GM19372 (cell line): ENCODE results near the gene SLC50A1.

ENCODE experiments used
- ATAC-seq: cut with Tn5 transposase; IDR thresholded peaks from one replicate; pipeline ENCODE4 v1.9.1; 2021; ENCODE audit warnings: mild to moderate bottlenecking, low read depth, moderate library complexity; ENCODE audit not compliant: unreplicated experiment

Gene SLC50A1

GRCh38 chr1:155135415-155136028 is at the start of gene SLC50A1:
SLC50A1 (plus strand) TSS chr1:155135852; CDS start chr1:155135912, 60 bp downstream.
- peak; percentile 61 for ATAC-seq

- ATAC-seq = no peak
Measured at GRCh38 chr1:155086128-155086741, 49.4 kb upstream of the SLC50A1 start.

- no peak for ATAC-seq
Measured at GRCh38 chr1:155086856-155087535, 48.7 kb upstream of the SLC50A1 start.

GRCh38 chr1:155091071-155092051 is 44.3 kb upstream of the SLC50A1 start:
- ATAC-seq = no peak

GRCh38 chr1:155092131-155092530 is 43.5 kb upstream of the SLC50A1 start:
- no peak for ATAC-seq

GRCh38 chr1:155092641-155093040 is 43.0 kb upstream of the SLC50A1 start:
- ATAC-seq = no peak

GRCh38 chr1:155093911-155094621 is 41.6 kb upstream of the SLC50A1 start:
- ATAC-seq = no peak

GRCh38 chr1:155094622-155094948 is 41.1 kb upstream of the SLC50A1 start:
- ATAC-seq = no peak

- no peak for ATAC-seq
Measured at GRCh38 chr1:155099331-155099730, 36.3 kb upstream of the SLC50A1 start.

GRCh38 chr1:155103325-155103724 is 32.3 kb upstream of the SLC50A1 start:
- no peak for ATAC-seq

GRCh38 chr1:155104605-155105534 is 30.8 kb upstream of the SLC50A1 start:
- ATAC-seq = no peak

GRCh38 chr1:155105604-155106011 is 30.0 kb upstream of the SLC50A1 start:
- no peak for ATAC-seq

- ATAC-seq = no peak
Measured at GRCh38 chr1:155106862-155107261, 28.8 kb upstream of the SLC50A1 start.

GRCh38 chr1:155107309-155108264 is 28.1 kb upstream of the SLC50A1 start:
- no peak for ATAC-seq

- no peak for ATAC-seq
Measured at GRCh38 chr1:155108296-155108695, 27.4 kb upstream of the SLC50A1 start.

GRCh38 chr1:155110381-155110780 is 25.3 kb upstream of the SLC50A1 start:
- no peak for ATAC-seq

GRCh38 chr1:155110826-155111225 is 24.8 kb upstream of the SLC50A1 start:
- ATAC-seq = no peak

- no peak for ATAC-seq
Measured at GRCh38 chr1:155113450-155113980, 22.1 kb upstream of the SLC50A1 start.
